GM12878 (cell line): ENCODE measurements around the gene ALDH1A3. TPM values are rescaled to one million over a fixed set of nuclear protein-coding genes. Genes with fewer than 3 reads are reported as not detected.

Experiments used
- ATAC-seq: fragments of 200-7000 bp; cut with Tn5 transposase; 3 replicates; pipeline ENCODE4 v1.9.1; 2020; ENCODE audit warnings: mild to moderate bottlenecking, moderate library complexity
- BruUV-seq: library from RNA; stranded (reverse); fragments of 400-500 nt; replicated peaks from 2 replicates; lab custom pipeline; 2021; lab: Mats Ljungman, UMichigan
- CTCF ChIA-PET: fragments of 300-600 bp; sonication (Branson Sonifier 250); formaldehyde crosslinking; extraction: SDS; loops from one replicate; lab custom pipeline; 2021; ENCODE audit warnings: inconsistent platforms; lab: Yijun Ruan, JAX
- POLR2A ChIA-PET: fragments of 350-600 bp; formaldehyde crosslinking; extraction: SDS; loops from one replicate; lab custom pipeline; 2021; ENCODE audit warnings: inconsistent platforms; lab: Charles Lee
- RAD21 ChIA-PET: fragments of 300-600 bp; sonication (Branson Sonifier 250); formaldehyde crosslinking; loops from one replicate; lab custom pipeline; 2023; ENCODE audit warnings: antibody characterized with exemption; ENCODE audit not compliant: unreplicated experiment; lab: Charles Lee
- SMC1A ChIA-PET: fragments of 300-600 bp; sonication (Branson Sonifier 250); formaldehyde crosslinking; loops from one replicate; lab custom pipeline; 2023; ENCODE audit not compliant: unreplicated experiment, uncharacterized antibody; lab: Charles Lee
- DNase-seq: peaks from one replicate; pipeline ENCODE4 v3.0.0-alpha.2; 2011; ENCODE audit warnings: low read depth, low spot score
- FAIRE-seq: peaks from 3 replicates; lab custom pipeline; 2011; peaks lifted over from hg19 to GRCh38; lab: Jason Lieb, UNC
- H2AFZ ChIP-seq: 2 replicates; pipeline ENCODE4 v1.6.0; 2011; ENCODE audit warnings: low read depth, low read length, control low read depth; ENCODE audit not compliant: control insufficient read depth
- H3K27ac ChIP-seq: 2 replicates; pipeline ENCODE4 v1.5.1; 2011; ENCODE audit warnings: control low read depth; ENCODE audit not compliant: control insufficient read depth, insufficient read depth
- H3K27me3 ChIP-seq, 2 experiments: replicated peaks in 1 of 2; 2 replicates each; pipeline versions ENCODE4 v1.6.0 to v1.6.1; 2011; ENCODE audit warnings: low read length in 1 of 2; ENCODE audit not compliant: control insufficient read depth in 2 of 2, insufficient read depth in 2 of 2
- H3K36me3 ChIP-seq, 2 experiments: 2 replicates each; pipeline ENCODE4 v1.5.1; 2011; ENCODE audit warnings: low read length in 1 of 2; ENCODE audit not compliant: control insufficient read depth in 2 of 2, insufficient read depth in 2 of 2
- H3K4me1 ChIP-seq: 2 replicates; pipeline ENCODE4 v1.6.1; 2011; ENCODE audit warnings: mild to moderate bottlenecking, low read length, moderate library complexity, mixed read lengths; ENCODE audit not compliant: control insufficient read depth, insufficient read depth
- H3K4me2 ChIP-seq: 2 replicates; pipeline ENCODE4 v1.6.0; 2011; ENCODE audit warnings: control low read depth; ENCODE audit not compliant: control insufficient read depth, insufficient read depth
- H3K4me3 ChIP-seq: fragments of 200-600 bp; sonication (generic); 2 replicates; pipeline ENCODE4 v1.5.1; 2016
- H3K79me2 ChIP-seq: 2 replicates; pipeline ENCODE4 v1.6.0; 2011; ENCODE audit warnings: low read length; ENCODE audit not compliant: control insufficient read depth, insufficient read depth
- H3K9ac ChIP-seq: 2 replicates; pipeline ENCODE4 v1.8.0; 2011; ENCODE audit warnings: low read length, control low read depth, mixed read lengths; ENCODE audit not compliant: control insufficient read depth, insufficient read depth
- H3K9me3 ChIP-seq: replicated peaks from 3 replicates; pipeline ENCODE4 v1.5.1; 2011; ENCODE audit warnings: mild to moderate bottlenecking, low read length; ENCODE audit not compliant: control insufficient read depth, insufficient read depth
- H4K20me1 ChIP-seq: 2 replicates; pipeline ENCODE4 v1.6.0; 2011; ENCODE audit not compliant: control insufficient read depth, insufficient read depth
- ATF7 ChIP-seq: fragments of 450-650 bp; IDR thresholded peaks from 2 replicates; pipeline ENCODE4 v1.6.1; 2016; ENCODE audit warnings: low read depth, mild to moderate bottlenecking
- BMI1 ChIP-seq: fragments of 450-650 bp; IDR thresholded peaks from 2 replicates; pipeline ENCODE4 v1.6.1; 2016; ENCODE audit warnings: mild to moderate bottlenecking, moderate library complexity, borderline replicate concordance
- E2F4 ChIP-seq: IDR thresholded peaks from 2 replicates; pipeline ENCODE4 v1.6.1; 2012; ENCODE audit warnings: low read depth, low read length, improper control_type of control experiment
- MEF2A ChIP-seq: IDR thresholded peaks from 2 replicates; pipeline ENCODE4 v1.6.1; 2011; ENCODE audit warnings: low read depth, mild to moderate bottlenecking, low read length, moderate library complexity; ENCODE audit not compliant: insufficient read depth
- MEF2B ChIP-seq: fragments of 450-650 bp; IDR thresholded peaks from 2 replicates; pipeline ENCODE4 v1.6.1; 2018; ENCODE audit warnings: mild to moderate bottlenecking, moderate library complexity; ENCODE audit not compliant: partially characterized antibody, poor library complexity, severe bottlenecking
- MTA3 ChIP-seq: IDR thresholded peaks from 2 replicates; pipeline ENCODE4 v1.6.1; 2012; ENCODE audit warnings: low read length, inconsistent platforms, borderline replicate concordance
- MYC ChIP-seq: IDR thresholded peaks from 2 replicates; pipeline ENCODE4 v1.6.1; 2011; ENCODE audit warnings: mild to moderate bottlenecking, low read length, moderate library complexity, inconsistent platforms; ENCODE audit not compliant: insufficient read depth, insufficient replicate concordance, insufficient read length, severe bottlenecking
- PBX3 ChIP-seq: IDR thresholded peaks from 2 replicates; pipeline ENCODE4 v1.6.1; 2011; ENCODE audit warnings: mild to moderate bottlenecking, low read depth, low read length, moderate library complexity; ENCODE audit not compliant: insufficient replicate concordance
- PRDM15 ChIP-seq: fragments of 450-650 bp; formaldehyde crosslinking; IDR thresholded peaks from 2 replicates; pipeline ENCODE4 v1.4.0; 2020; ENCODE audit warnings: mild to moderate bottlenecking, moderate library complexity
- RB1 ChIP-seq: fragments of 450-650 bp; formaldehyde crosslinking; IDR thresholded peaks from 2 replicates; pipeline ENCODE4 v1.6.1; 2017; ENCODE audit warnings: mild to moderate bottlenecking, borderline replicate concordance
- RFX5 ChIP-seq: IDR thresholded peaks from 2 replicates; pipeline ENCODE4 v1.6.1; 2011; ENCODE audit warnings: low read depth, low read length, improper control_type of control experiment
- SIN3A ChIP-seq: IDR thresholded peaks from 2 replicates; pipeline ENCODE4 v1.6.1; 2012; ENCODE audit warnings: low read depth, low read length, improper control_type of control experiment
- TARDBP ChIP-seq: IDR thresholded peaks from 2 replicates; pipeline ENCODE4 v1.6.1; 2016; ENCODE audit warnings: borderline replicate concordance
- TBL1XR1 ChIP-seq: IDR thresholded peaks from 2 replicates; pipeline ENCODE4 v1.6.1; 2012; ENCODE audit warnings: low read depth, low read length, improper control_type of control experiment
- ZNF592 ChIP-seq: fragments of 450-650 bp; IDR thresholded peaks from 2 replicates; pipeline ENCODE4 v1.6.1; 2017; ENCODE audit warnings: mild to moderate bottlenecking, moderate library complexity
- WGBS: methylation state at CpG from one replicate; pipeline ENCODE4 v1.1.6; 2016; ENCODE audit warnings: low lambda C conversion rate; ENCODE audit not compliant: insufficient replicate concordance, insufficient coverage; ENCODE audit errors: missing lambda C conversion rate; 5-methylcytosine and 5-hydroxymethylcytosine counted together
- in situ Hi-C: fragments of 300-500 bp; cut with MboI; formaldehyde crosslinking; loops from 9 replicates; pipeline ENCODE4 v1.14.3; 2018; ENCODE audit warnings: mixed read lengths
- intact Hi-C: fragments of 100-400 bp; cut with micrococcal nuclease; formaldehyde crosslinking; loops from one replicate; pipeline ENCODE4 v1.14.2; 2022; ENCODE audit not compliant: unreplicated experiment
- polyA plus RNA-seq, 11 experiments: library from polyadenylated mRNA; depleted of rRNA in 4 of 11; unstranded in 6 of 11; stranded (reverse) in 5 of 11; fragments of >200 nt; fragmentation: Nextera tagmentation in 4 of 11; fragmentation: Illumina TruSeq in 1 of 11; extraction: Ambion mirVana in 4 of 11; extraction: Trizol in 1 of 11; gene quantifications; 1 replicate in 1 of 11; 2 replicates in 10 of 11; pipeline versions ENCODE4 v1.2.1 to v1.2.3, GENCODE V29; 2011 to 2016; ENCODE audit warnings: inconsistent platforms in 2 of 11, missing spikeins in 2 of 11, low read depth in 1 of 11
- total RNA-seq, 4 experiments: library from RNA; depleted of rRNA in 3 of 4; stranded (reverse); fragments of >200 nt in 3 of 4; fragmentation: Illumina TruSeq in 1 of 4; extraction: Trizol in 1 of 4; gene quantifications; 2 replicates each; pipeline versions ENCODE4 v1.2.1 to v1.2.3, GENCODE V29; 2013 to 2021

The ALDH1A3 gene
- total and polyA plus RNA-seq, 10 of the 15 experiments (the other 5 are each of a cell fraction or from before 2014, with no cell fraction given): 0.06 to 0.69 (median 0.18) TPM

- no peak for DNase-seq
- no peaks in the 10 kb centered on the region; the same call in 2 of the 3 replicates for H3K9me3 ChIP-seq
- H3K36me3 ChIP-seq: no peaks in the 10 kb centered on the region
- no peaks in the 10 kb centered on the region for H3K4me1 ChIP-seq
- 43% methylated on average over 5 of the region's 6 CpGs for WGBS
- RAD21 ChIA-PET: no interaction called here
- no peak overlapping the region for H3K9ac ChIP-seq
- CTCF ChIA-PET: interaction anchor here (1.6 kb wide), 1 partner anchor 11 kb away, joined by 5 read pairs; no protein-coding TSS in a partner anchor
- in situ Hi-C loops (no loop called here), intact Hi-C loops (no loop called here)
- FAIRE-seq: no peak
- POLR2A ChIA-PET: no interaction called here
- no peaks in the 10 kb centered on the region for H3K79me2 ChIP-seq
- H2AFZ ChIP-seq: no peak overlapping the region
- no TSS peak for BruUV-seq
- no peak overlapping the region for H3K4me2 ChIP-seq
- H3K27me3 ChIP-seq: peaks cover 0 to 1% of the 10 kb centered on the region in 2 experiments; a peak in 2 of 4 replicates
- ATAC-seq: no peak
- no peak overlapping the region for H3K4me3 ChIP-seq
- H3K27ac ChIP-seq: no peak overlapping the region
- no peaks in the 10 kb centered on the region for H4K20me1 ChIP-seq
- SMC1A ChIA-PET: no interaction called here
- TF ChIP-seq ZNF592 (no peak), MTA3 (no peak), MYC (no peak), RB1 (no peak), PBX3 (no peak), ATF7 (no peak), E2F4 (no peak), TARDBP (no peak), RFX5 (no peak), MEF2A (no peak), SIN3A (no peak), TBL1XR1 (no peak), MEF2B (no peak), PRDM15 (CRISPR knock-in tag) (no peak), BMI1 (no peak)
Observed at GRCh38 chr15:100862162-100862561, 17.5 kb upstream of the ALDH1A3 start.
